C4-2B (cell line): ENCODE measurements around the gene DAP.
A peak's percentile ranks its signal among the peaks of the same experiment; 100 is the strongest.

Experiments
- H3K27ac ChIP-seq: fragments of 450-650 bp; 2 replicates; pipeline ENCODE4 v1.5.1; 2017
- ZFX ChIP-seq: fragments of 450-650 bp; IDR thresholded peaks from 2 replicates; pipeline ENCODE4 v1.6.1; 2017
- TF ChIP-seq, protein P1 (sequence below): fragments of 450-650 bp; conservative IDR thresholded peaks from 2 replicates; pipeline ENCODE4 v1.5.1; 2017; ENCODE audit warnings: mild to moderate bottlenecking

Gene DAP

DNA sequence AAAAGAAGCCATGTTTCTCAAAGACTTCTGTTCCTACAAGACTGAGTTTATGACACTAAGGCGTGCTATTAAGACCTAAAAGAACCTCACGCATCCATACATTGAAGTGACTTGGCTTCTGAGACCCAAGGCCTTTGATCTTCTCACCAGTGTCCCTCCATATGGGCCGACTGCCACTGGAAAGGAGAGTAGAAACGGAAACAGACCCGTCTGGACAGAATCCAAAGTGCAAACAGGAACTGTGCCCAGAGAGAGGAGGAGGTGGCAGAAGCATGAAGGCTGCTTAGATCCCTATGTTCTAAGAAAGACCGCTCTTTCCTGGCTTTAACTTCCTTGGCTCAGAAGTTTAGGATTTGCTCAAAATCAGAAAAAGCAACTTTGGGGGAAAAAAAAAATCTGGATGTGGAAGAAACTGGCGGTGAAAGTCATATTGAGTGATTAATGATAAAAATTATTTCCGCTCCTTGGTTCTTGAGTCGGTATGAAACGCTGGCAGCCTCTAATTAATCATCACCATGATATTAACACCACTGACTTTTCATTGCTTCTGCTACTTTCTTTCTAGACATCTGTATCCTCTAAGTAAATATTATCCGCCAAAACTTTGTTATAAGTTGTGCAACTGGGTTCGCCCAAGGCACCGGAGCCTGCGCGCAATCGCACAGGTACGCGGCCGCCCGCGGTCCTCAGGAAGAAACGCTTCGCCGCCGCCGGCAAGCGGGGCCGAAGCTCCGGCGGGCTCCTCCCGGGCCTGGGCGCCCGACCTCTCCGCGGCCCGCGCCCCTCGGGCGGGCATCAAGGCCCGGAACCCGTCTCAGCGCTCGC, 726 bp downstream of the DAP start:
- TF ChIP-seq ZFX, result peak; percentile 66
- TF ChIP-seq, protein P1, sequence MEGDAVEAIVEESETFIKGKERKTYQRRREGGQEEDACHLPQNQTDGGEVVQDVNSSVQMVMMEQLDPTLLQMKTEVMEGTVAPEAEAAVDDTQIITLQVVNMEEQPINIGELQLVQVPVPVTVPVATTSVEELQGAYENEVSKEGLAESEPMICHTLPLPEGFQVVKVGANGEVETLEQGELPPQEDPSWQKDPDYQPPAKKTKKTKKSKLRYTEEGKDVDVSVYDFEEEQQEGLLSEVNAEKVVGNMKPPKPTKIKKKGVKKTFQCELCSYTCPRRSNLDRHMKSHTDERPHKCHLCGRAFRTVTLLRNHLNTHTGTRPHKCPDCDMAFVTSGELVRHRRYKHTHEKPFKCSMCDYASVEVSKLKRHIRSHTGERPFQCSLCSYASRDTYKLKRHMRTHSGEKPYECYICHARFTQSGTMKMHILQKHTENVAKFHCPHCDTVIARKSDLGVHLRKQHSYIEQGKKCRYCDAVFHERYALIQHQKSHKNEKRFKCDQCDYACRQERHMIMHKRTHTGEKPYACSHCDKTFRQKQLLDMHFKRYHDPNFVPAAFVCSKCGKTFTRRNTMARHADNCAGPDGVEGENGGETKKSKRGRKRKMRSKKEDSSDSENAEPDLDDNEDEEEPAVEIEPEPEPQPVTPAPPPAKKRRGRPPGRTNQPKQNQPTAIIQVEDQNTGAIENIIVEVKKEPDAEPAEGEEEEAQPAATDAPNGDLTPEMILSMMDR, result no peak
- H3K27ac ChIP-seq, result peak overlapping the region; percentile 98

DNA sequence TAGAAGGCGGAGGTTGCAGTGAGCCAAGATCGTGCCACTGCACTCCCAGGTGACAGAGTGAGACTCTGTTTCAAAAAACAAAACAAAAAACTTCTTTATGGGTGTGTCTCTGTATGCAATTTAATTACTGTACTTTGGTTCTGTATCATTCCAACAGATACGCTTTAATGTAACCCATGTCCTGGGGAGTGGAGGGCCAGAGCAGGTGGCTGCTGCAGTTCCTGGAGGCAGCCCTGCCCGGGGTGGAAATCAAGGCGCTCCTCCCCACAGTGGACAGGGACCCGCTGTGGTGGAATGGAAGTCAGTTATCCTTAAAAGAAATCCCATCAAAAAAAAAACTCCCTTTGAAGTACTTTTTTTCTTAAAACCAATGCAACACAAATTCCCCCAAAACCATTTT, 1.9 kb downstream of the DAP start:
- H3K27ac ChIP-seq, result no peak overlapping the region
- TF ChIP-seq, protein P1, result no peak
- no peak for TF ChIP-seq ZFX

GRCh38 chr5:10757922-10758555, 3.0 kb downstream of the DAP start:
- H3K27ac ChIP-seq, result no peak overlapping the region
- TF ChIP-seq, protein P1, result no peak
- no peak for TF ChIP-seq ZFX

DNA sequence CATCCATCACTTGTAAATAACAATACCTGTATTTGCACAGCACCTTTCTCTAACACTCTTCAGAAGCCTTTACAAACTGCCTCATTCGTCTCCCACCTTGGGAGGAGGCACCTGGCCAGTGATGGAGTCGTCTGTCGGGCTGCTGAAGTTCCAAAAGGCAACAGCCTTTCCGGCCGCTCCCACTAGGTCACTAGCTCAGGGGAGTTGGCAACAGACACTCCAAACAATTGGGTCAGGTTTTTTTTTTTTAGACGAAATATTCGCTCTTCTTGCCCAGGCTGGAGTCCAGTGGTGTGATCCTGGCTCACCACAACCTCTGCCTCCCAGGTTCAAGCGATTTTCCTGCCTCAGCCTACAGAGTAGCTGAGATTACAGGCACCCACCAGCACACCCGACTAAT, 4.0 kb downstream of the DAP start:
- TF ChIP-seq, protein P1, result no peak
- no peak for TF ChIP-seq ZFX

GRCh38 chr5:10756549-10756948, 4.5 kb downstream of the DAP start:
- TF ChIP-seq, protein P1, result no peak
- TF ChIP-seq ZFX, result no peak
- no peak overlapping the region for H3K27ac ChIP-seq

More for the DNA sequence above, 4.0 kb downstream of the DAP start:
- no peak overlapping the region for H3K27ac ChIP-seq

GRCh38 chr5:10753178-10753577, 7.9 kb downstream of the DAP start:
- H3K27ac ChIP-seq, result no peak overlapping the region
- TF ChIP-seq ZFX, result no peak
- TF ChIP-seq, protein P1, result no peak

DNA sequence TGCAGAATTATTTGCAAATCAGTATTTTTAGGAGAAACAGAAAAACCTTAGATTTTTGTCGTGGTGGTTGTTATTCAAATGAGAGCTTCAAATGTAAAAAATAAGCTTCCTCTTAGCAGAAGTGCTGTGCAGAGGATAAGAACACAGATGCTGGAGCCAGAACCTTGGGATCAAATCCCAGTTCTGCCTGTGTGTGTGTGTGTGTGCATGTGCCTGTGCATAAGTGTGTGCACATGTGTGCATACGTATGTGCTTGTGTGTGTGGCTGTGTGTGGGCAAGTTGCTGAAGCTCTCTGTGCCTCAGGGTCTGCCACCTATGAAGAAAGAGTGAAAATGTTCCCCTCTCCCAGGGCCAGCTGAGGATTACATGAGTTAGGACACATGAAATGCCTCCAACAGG, 8.6 kb downstream of the DAP start:
- no peak for TF ChIP-seq ZFX
- TF ChIP-seq, protein P1, result no peak
- H3K27ac ChIP-seq, result no peak overlapping the region
